ENCODE results near the gene MAP4. TPM values are rescaled to one million over a fixed set of nuclear protein-coding genes. Genes with fewer than 3 reads are reported as not detected.

Gene MAP4
- total RNA-seq, 4 donors from 2014 or later, result 55.0 to 171 (median 89.3) TPM

- Histone ChIP-seq H3K27ac (no peak overlapping the region), H3K4me3 (no peak overlapping the region), H3K36me3 (peaks cover 0 to 98% (median 0%) of the 10 kb centered on the region in 3 donors), H3K9me3 (no peaks in the 10 kb centered on the region), H3K4me1 (no peaks in the 10 kb centered on the region), H3K27me3 (no peaks in the 10 kb centered on the region)
- TF ChIP-seq, protein P1, sequence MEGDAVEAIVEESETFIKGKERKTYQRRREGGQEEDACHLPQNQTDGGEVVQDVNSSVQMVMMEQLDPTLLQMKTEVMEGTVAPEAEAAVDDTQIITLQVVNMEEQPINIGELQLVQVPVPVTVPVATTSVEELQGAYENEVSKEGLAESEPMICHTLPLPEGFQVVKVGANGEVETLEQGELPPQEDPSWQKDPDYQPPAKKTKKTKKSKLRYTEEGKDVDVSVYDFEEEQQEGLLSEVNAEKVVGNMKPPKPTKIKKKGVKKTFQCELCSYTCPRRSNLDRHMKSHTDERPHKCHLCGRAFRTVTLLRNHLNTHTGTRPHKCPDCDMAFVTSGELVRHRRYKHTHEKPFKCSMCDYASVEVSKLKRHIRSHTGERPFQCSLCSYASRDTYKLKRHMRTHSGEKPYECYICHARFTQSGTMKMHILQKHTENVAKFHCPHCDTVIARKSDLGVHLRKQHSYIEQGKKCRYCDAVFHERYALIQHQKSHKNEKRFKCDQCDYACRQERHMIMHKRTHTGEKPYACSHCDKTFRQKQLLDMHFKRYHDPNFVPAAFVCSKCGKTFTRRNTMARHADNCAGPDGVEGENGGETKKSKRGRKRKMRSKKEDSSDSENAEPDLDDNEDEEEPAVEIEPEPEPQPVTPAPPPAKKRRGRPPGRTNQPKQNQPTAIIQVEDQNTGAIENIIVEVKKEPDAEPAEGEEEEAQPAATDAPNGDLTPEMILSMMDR (IDR thresholded peaks at IDR 0.05), result no peak
- no peak for TF ChIP-seq POLR2A (IDR thresholded peaks at IDR 0.05)
- DNase-seq, result no peak
These were observed 164.2 kb downstream of the MAP4 start for GRCh38 chr3:47851888-47852603.

DNA sequence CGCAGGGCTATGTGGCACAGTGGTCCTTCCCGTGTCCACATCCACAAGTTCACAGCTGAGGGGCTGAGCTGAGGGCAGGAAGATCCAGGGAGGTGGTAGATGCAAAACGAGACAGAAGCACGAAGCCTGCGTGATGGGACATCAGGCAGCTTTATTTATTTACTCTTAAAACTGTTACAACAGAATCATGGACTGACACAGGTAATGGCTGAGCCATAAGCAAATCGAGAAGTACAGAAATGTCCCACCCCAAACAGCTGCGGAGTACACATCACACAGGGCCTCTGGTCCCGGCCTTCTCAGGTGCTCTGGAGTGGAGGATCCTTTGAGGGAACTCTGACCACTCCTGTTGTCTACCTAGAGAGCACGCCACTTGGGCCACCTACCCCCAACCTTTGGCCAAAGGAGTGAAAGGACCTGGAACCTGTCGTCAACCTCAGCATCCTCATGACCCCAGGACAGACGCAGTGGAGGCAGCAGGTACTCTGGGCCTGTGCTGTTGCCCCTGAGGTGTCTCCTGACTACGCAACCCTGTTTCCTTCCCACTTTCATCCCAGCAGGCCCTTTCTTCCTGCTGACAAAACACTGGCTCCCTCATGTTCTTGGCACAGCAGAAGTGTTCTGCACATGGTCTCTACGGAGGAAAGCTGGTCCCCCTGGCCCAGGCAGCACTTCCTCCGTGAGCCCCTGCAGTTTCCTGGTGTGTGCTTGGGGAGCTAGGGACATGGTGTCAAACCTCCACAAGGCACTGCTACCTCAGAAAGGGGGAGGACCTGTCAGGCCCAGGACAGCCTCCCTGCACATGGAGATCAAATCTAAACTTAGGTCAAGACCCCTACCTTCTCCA lies 165.4 kb downstream of the MAP4 start:
- Histone ChIP-seq H3K9me3 (no peaks in the 10 kb centered on the region), H3K4me3 (no peak overlapping the region), H3K36me3 (peaks cover 0 to 98% (median 0%) of the 10 kb centered on the region in 3 donors), H3K4me1 (no peaks in the 10 kb centered on the region), H3K27me3 (no peaks in the 10 kb centered on the region), H3K27ac (no peak overlapping the region)
- DNase-seq, result no peak
- no peak for TF ChIP-seq POLR2A (IDR thresholded peaks at IDR 0.05)
- TF ChIP-seq, protein P1 (IDR thresholded peaks at IDR 0.05), result no peak

DNA sequence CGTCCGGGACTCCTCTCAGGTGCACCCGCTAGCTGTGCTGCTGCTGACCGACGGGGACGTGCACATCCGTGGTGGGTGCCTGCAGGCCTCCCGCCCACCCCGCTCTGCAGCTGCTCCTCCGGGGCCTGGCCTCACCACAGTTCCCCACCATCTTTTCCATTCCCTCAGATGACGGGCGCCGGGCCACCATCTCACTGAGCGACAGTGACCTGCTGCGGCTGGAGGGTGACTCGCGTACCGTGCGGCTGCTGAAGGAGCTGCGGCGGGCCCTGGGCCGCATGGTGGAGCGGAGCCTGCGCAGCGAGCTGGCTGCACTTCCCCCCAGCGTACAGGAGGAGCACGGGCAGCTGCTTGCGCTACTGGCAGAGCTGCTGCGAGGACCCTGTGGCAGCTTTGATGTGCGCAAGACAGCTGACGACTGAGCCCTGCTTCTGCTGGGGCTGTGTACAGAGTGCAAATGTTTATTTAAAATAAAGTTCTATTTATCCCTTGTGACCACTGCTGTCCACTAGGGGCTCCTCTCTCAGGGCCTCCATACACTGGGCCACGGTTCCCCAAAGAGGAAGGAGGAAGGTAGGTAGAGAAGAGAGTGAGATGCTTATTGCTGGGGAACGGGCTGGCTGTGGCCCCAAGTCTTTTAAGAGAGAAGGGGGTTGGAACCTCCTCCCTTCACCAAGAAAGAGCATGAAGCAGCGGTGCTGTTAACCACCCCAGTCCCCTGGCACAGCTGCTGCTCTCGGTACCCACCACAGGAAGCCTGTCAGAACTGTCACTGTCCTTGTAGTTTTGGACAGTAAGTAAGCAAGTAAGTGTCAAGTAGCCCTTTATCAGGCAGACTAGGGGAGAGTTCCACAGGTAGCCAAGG lies 166.3 kb downstream of the MAP4 start:
- no peak for DNase-seq
- Histone ChIP-seq H3K4me3 (no peak overlapping the region), H3K4me1 (no peaks in the 10 kb centered on the region), H3K27ac (no peak overlapping the region), H3K36me3 (peaks cover 0 to 98% (median 0%) of the 10 kb centered on the region in 3 donors), H3K27me3 (no peaks in the 10 kb centered on the region), H3K9me3 (no peaks in the 10 kb centered on the region)
- TF ChIP-seq, protein P1 (IDR thresholded peaks at IDR 0.05), result peak in 4 of 6 experiments; percentile 18 to 29 (median 26)
- no peak for TF ChIP-seq POLR2A (IDR thresholded peaks at IDR 0.05)

- Histone ChIP-seq H3K27me3 (no peaks in the 10 kb centered on the region), H3K4me1 (no peaks in the 10 kb centered on the region), H3K9me3 (no peaks in the 10 kb centered on the region), H3K36me3 (peaks cover 0 to 98% (median 0%) of the 10 kb centered on the region in 3 donors), H3K27ac (no peak overlapping the region), H3K4me3 (no peak overlapping the region)
- no peak for DNase-seq
- TF ChIP-seq, protein P1 (IDR thresholded peaks at IDR 0.05), result no peak
- TF ChIP-seq POLR2A (IDR thresholded peaks at IDR 0.05), result no peak
These were observed 167.0 kb downstream of the MAP4 start for GRCh38 chr3:47849186-47849698.

GRCh38 chr3:47848599-47849117 lies 167.6 kb downstream of the MAP4 start:
- Histone ChIP-seq H3K9me3 (no peaks in the 10 kb centered on the region), H3K27me3 (no peaks in the 10 kb centered on the region), H3K4me3 (no peak overlapping the region), H3K27ac (no peak overlapping the region), H3K4me1 (no peaks in the 10 kb centered on the region), H3K36me3 (peaks cover 0 to 99% (median 0%) of the 10 kb centered on the region in 3 donors)
- no peak for DNase-seq
- TF ChIP-seq, protein P1 (IDR thresholded peaks at IDR 0.05), result no peak
- TF ChIP-seq POLR2A (IDR thresholded peaks at IDR 0.05), result no peak

Data from Peyer's patch (tissue), 4 donors.